Rectal smooth muscle tissue (tissue), 1 donor: Measurements from ENCODE around the gene PIK3R2.
"Not testable (repeated sequence)": the region's sequence is repeated elsewhere in the genome, so short reads cannot be mapped to it uniquely, and the experiment has no call there.

Experiments used
- H3K27ac ChIP-seq: one replicate; pipeline ENCODE4 v1.7.0; 2013; ENCODE audit warnings: low read depth, low read length, inconsistent platforms
- H3K27me3 ChIP-seq: one replicate; pipeline ENCODE4 v1.7.0; 2013; ENCODE audit warnings: low read length; ENCODE audit not compliant: control insufficient read depth, insufficient read depth
- H3K36me3 ChIP-seq: one replicate; pipeline ENCODE4 v1.7.0; 2013; ENCODE audit warnings: low read length; ENCODE audit not compliant: control insufficient read depth, insufficient read depth
- H3K4me1 ChIP-seq: one replicate; pipeline ENCODE4 v1.7.0; 2013; ENCODE audit warnings: low read length; ENCODE audit not compliant: control insufficient read depth, insufficient read depth
- H3K4me3 ChIP-seq: one replicate; pipeline ENCODE4 v1.7.0; 2013; ENCODE audit warnings: low read length
- H3K9ac ChIP-seq: one replicate; pipeline ENCODE4 v1.7.0; 2013; ENCODE audit warnings: low read length

The PIK3R2 gene

GRCh38 chr19:18152817-18153555 lies at the start of gene PIK3R2:
Gene PIK3R2 (plus strand): TSS chr19:18153163. CDS start chr19:18155880, 2,717 bp downstream.
- no peaks in the 10 kb centered on the region for H3K27me3 ChIP-seq
- H3K4me1 ChIP-seq, result peaks cover 20% of the 10 kb centered on the region
- H3K4me3 ChIP-seq, result peak within 1 kb of the TSS; percentile 88
- H3K27ac ChIP-seq, result peak within 1 kb of the TSS; percentile 96
- H3K36me3 ChIP-seq, result no peaks in the 10 kb centered on the region
- H3K9ac ChIP-seq, result peak within 1 kb of the TSS; percentile 96

GRCh38 chr19:18104793-18105131 lies 48.2 kb upstream of the PIK3R2 start:
- Histone ChIP-seq H3K36me3 (no peaks in the 10 kb centered on the region), H3K4me3 (peak overlapping the region; percentile 62), H3K9ac (no peak overlapping the region), H3K27ac (no peak overlapping the region), H3K4me1 (no peaks in the 10 kb centered on the region), H3K27me3 (peaks cover 10% of the 10 kb centered on the region)

- H3K36me3 ChIP-seq, H3K27me3 ChIP-seq, H3K4me1 ChIP-seq, H3K9ac ChIP-seq, H3K27ac ChIP-seq, H3K4me3 ChIP-seq: not testable (repeated sequence)
Observed at GRCh38 chr19:18105259-18105658, 47.7 kb upstream of the PIK3R2 start.

DNA sequence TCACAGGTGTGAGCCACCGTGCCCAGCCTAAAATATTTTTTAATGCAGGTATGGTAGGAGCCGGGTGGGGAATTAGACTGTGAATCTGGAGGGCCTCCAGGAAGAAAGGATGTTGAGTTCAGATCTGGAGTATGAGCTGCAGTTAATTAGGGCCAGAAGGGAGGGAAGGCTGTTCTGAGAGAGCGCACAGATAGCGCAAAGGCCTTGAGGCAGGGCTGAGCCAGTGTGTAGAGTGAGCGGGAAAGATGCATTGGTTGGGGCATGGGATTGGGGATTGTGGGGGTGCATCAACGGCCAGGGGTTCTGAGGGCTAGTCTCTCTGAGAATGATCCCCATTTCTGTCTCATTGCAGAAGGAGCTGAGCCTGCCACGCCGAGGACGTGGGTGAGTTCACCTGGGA lies 45.7 kb upstream of the PIK3R2 start:
- Histone ChIP-seq H3K4me1 (peaks cover 5% of the 10 kb centered on the region), H3K27ac (no peak overlapping the region), H3K36me3 (no peaks in the 10 kb centered on the region), H3K9ac (no peak overlapping the region), H3K4me3 (no peak overlapping the region), H3K27me3 (peaks cover 3% of the 10 kb centered on the region)

- H3K4me3 ChIP-seq, result peak overlapping the region; percentile 85
- no peak overlapping the region for H3K27ac ChIP-seq
- no peaks in the 10 kb centered on the region for H3K27me3 ChIP-seq
- H3K9ac ChIP-seq, result no peak overlapping the region
- H3K4me1 ChIP-seq, result peaks cover 5% of the 10 kb centered on the region
- H3K36me3 ChIP-seq, result no peaks in the 10 kb centered on the region
Observed at GRCh38 chr19:18108897-18109296, 44.1 kb upstream of the PIK3R2 start.

DNA sequence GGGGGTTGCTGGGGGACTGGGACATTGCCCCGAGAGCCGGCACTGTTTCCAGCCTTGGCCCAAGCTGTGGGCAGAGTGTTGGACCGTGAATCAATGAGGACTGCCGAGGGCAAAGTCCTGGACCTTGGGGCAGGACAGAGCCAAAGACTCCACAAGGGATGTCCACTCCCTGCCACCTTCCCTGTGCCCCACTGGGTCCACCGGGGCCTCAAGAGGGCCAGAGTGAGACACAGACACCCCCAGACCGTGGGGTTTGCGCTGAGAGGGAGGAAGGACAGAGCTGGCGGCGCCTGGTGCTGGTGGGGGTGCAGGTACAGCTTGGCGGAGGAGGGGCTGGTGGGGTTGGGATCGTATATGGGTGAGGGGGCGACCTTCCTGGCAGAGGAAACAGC lies 43.6 kb upstream of the PIK3R2 start:
- H3K9ac ChIP-seq, result peak overlapping the region; percentile 1

DNA sequence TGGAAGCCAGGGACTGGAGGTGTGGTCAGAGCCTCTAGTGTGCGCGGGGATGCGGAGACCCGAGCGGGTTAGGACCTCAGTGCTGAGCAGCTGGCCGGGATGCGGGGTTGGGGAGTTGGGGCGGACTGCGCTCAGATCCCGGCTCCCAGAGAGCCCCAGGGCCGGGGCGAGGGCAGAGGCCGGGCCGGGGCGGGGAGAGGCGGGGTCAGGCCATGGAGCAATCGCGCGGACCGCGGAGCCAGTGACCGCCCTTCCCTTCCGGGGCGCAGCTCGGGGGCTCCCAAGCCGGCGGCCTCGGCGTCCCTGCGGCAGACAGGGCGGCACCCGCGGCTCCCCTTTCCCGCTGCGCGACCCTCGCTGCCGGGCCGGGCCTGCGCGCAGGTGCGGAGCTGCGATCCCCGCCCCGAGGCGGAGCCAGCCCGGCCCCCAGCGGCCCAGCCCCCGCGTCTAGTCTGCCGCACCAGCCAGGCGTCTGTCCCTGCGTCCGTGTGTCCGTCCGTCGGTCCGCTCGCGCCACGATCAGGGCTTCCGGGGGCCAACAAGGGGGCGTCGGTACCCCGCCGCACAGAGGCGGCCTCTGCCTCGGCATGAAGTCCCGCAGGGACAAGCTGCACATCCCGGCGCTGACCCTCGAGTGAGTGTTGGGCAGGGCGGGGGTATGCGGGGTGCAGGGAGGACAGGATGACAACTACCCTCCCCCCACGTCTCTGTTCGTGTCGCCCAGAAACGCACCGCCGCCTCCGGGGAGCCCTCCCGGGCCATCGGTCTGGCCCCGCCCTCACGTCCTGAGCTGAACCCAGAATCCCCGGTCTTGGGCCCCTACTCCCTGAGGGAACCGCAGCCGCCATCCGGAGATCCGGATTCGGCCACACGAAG lies 43.0 kb upstream of the PIK3R2 start:
- Histone ChIP-seq H3K36me3 (no peaks in the 10 kb centered on the region), H3K27me3 (no peaks in the 10 kb centered on the region), H3K4me1 (peaks cover 5% of the 10 kb centered on the region), H3K4me3 (peak overlapping the region; percentile 85), H3K9ac (peak overlapping the region; percentile 1), H3K27ac (no peak overlapping the region)

More for the DNA sequence above, 43.6 kb upstream of the PIK3R2 start:
- peak overlapping the region; percentile 85 for H3K4me3 ChIP-seq
- H3K27me3 ChIP-seq, result no peaks in the 10 kb centered on the region
- H3K4me1 ChIP-seq, result peaks cover 5% of the 10 kb centered on the region
- H3K27ac ChIP-seq, result no peak overlapping the region
- H3K36me3 ChIP-seq, result no peaks in the 10 kb centered on the region

DNA sequence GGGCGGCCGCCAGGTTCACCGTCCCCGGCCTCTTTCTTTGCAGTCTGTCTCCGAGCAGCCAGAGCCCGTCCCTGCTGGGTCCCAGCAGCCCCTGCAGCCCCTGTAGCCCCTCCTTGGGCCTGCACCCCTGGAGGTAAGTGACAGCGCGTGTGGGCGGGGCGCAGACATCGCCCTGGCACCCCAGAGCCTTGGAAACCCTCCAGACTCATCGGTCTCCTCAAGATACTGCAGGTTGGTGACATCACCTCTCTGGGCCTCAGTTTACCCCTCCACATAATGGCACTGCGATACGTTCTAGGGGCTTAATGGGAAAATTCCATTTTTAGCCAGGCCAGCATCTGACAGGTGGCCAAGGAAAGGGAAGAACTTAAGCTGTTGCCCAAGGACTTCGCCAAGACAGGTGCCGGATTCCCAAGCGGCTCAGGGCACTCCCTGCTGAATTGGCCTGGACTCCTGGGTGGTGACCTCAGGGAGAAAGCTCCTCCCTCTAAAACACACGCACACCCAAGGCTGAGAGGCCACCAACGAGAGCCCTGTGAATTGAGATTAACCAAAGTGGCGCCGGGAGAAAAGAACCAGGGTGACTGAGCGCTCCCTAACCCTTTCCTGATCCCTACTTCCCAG lies 42.2 kb upstream of the PIK3R2 start:
- Histone ChIP-seq H3K27ac (no peak overlapping the region), H3K9ac (no peak overlapping the region), H3K27me3 (no peaks in the 10 kb centered on the region), H3K4me1 (peaks cover 5% of the 10 kb centered on the region), H3K4me3 (peak overlapping the region; percentile 85), H3K36me3 (no peaks in the 10 kb centered on the region)

DNA sequence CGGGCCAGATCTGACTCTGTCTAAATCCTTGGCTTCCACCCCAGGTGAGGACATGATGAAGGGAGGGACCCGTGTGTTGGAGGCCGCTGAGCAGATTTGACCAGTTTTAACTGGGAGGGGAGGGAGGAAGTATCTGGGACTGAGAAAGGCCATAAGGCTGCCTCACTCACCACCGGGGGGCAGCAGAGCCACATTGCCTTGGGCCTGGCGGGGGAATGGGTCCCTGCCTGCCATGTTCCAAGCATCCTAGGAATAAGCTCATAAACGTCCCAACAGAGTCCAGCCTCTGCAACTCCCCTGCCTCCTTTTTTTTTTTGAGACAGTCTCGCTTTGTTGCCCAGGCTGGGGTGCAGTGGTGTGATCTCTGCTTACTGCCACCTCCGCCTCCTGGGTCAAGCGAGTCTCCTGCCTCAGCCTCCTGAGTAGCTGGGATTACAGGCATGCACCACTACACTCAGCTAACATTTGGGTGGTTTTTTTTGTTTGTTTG lies 39.9 kb upstream of the PIK3R2 start:
- H3K27ac ChIP-seq, result no peak overlapping the region
- no peak overlapping the region for H3K4me3 ChIP-seq
- no peak overlapping the region for H3K9ac ChIP-seq
- H3K36me3 ChIP-seq, result no peaks in the 10 kb centered on the region
- H3K27me3 ChIP-seq, result no peaks in the 10 kb centered on the region
- peaks cover 8% of the 10 kb centered on the region for H3K4me1 ChIP-seq

DNA sequence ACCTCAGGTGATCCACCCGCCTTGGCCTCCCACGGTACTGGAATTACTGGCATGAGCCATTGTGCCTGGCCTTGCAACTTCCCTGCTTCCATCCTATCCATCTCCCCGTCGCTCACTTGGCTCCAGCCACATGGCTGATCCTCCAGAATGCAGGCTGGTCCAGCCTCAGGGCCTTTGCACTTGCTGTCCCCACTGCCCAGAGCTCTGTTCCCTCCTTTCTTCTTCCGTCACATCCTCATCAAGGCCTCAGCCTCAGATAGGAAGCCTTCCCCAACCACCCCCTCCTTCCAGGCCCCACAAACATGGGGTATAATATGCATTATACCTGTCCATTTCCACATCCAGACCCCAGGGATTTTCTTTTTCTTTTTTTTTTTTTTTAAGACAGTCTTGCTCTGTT lies 39.1 kb upstream of the PIK3R2 start:
- Histone ChIP-seq H3K27ac (no peak overlapping the region), H3K4me3 (no peak overlapping the region), H3K27me3 (no peaks in the 10 kb centered on the region), H3K9ac (no peak overlapping the region), H3K4me1 (peaks cover 8% of the 10 kb centered on the region), H3K36me3 (no peaks in the 10 kb centered on the region)

- H3K4me3 ChIP-seq, result no peak overlapping the region
- no peaks in the 10 kb centered on the region for H3K36me3 ChIP-seq
- no peak overlapping the region for H3K9ac ChIP-seq
- H3K27ac ChIP-seq, result no peak overlapping the region
- peaks cover 8% of the 10 kb centered on the region for H3K4me1 ChIP-seq
- no peaks in the 10 kb centered on the region for H3K27me3 ChIP-seq
Observed at GRCh38 chr19:18114483-18114882, 38.5 kb upstream of the PIK3R2 start.

DNA sequence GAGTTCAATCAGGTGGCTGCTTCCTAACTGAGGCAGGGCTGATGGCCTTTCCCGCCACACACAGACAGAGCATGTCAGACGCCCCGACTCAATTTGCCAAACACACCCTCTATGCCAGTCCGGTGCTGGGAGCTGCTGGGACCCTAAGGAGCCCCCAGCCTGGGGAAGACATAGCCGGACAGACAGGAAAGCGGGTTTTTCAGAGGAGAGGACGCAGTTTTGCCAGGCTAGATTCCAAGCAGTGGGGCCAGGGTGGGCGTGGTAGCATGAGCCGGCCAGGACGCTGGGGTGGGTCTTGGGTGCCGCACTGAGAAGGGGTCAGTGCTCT lies 35.6 kb upstream of the PIK3R2 start:
- Histone ChIP-seq H3K4me3 (peak overlapping the region; percentile 56), H3K36me3 (no peaks in the 10 kb centered on the region), H3K27ac (no peak overlapping the region), H3K9ac (no peak overlapping the region), H3K27me3 (no peaks in the 10 kb centered on the region), H3K4me1 (peaks cover 2% of the 10 kb centered on the region)
